Prostate gland (tissue), 2 donors: ENCODE data around the gene RPL21. TPM values are rescaled to one million over a fixed set of nuclear protein-coding genes. Genes with fewer than 3 reads are reported as not detected.

Experiments used
- DNase-seq: peaks from one replicate; pipeline ENCODE4 v3.0.0-alpha.2; 2019; ENCODE audit warnings: low spot score
- H3K27ac ChIP-seq, 2 donors: fragments of 200-600 bp; sonication (generic); 2 replicates each; pipeline ENCODE4 v1.5.1; 2017 to 2019
- H3K27me3 ChIP-seq: fragments of 200-600 bp; sonication (generic); replicated peaks from 2 replicates; pipeline ENCODE4 v1.5.1; 2019; ENCODE audit not compliant: insufficient read depth
- H3K36me3 ChIP-seq, 2 donors: fragments of 200-600 bp; sonication (generic); 1 replicate in 1 of 2; 2 replicates in 1 of 2; pipeline versions ENCODE4 v1.5.1 to v1.8.1; 2017 to 2019
- H3K4me1 ChIP-seq: fragments of 200-600 bp; sonication (generic); replicated peaks from 2 replicates; pipeline ENCODE4 v1.5.1; 2019
- H3K4me3 ChIP-seq, 2 donors: fragments of 200-600 bp; sonication (generic); 2 replicates each; pipeline ENCODE4 v1.5.1; 2017 to 2019
- H3K9me3 ChIP-seq: fragments of 200-600 bp; sonication (generic); 2 replicates; pipeline ENCODE4 v1.5.1; 2017
- CTCF ChIP-seq, 4 experiments: fragments of 200-600 bp in 2 of 4; fragments of 450-650 bp in 2 of 4; sonication (generic) in 2 of 4; IDR thresholded peaks; 1 replicate in 3 of 4; 2 replicates in 1 of 4; pipeline ENCODE4 v1.5.1; 2016 to 2019; ENCODE audit warnings: antibody characterized with exemption in 4 of 4, mild to moderate bottlenecking in 2 of 4, moderate library complexity in 2 of 4
- POLR2A ChIP-seq: fragments of 450-650 bp; IDR thresholded peaks from one replicate; pipeline ENCODE4 v1.6.1; 2016; ENCODE audit warnings: antibody characterized with exemption, mild to moderate bottlenecking
- POLR2AphosphoS5 ChIP-seq: sonication (generic); formaldehyde crosslinking; IDR thresholded peaks from one replicate; pipeline ENCODE4 v1.6.1; 2017; ENCODE audit warnings: antibody characterized with exemption
- WGBS: methylation state at CpG from one replicate; pipeline ENCODE4 v1.1.5; 2018; 5-methylcytosine and 5-hydroxymethylcytosine counted together
- intact Hi-C: fragments of 100-400 bp; cut with DNase I; formaldehyde crosslinking; loops from one replicate; pipeline ENCODE4 v1.14.2; 2022
- total RNA-seq, 2 donors: library from RNA; depleted of rRNA; stranded (reverse); fragments of >200 nt; gene quantifications; one replicate each; pipeline ENCODE4 v1.1.0, GENCODE V29; 2016

Gene RPL21
- total RNA-seq, result 1,000 to 10,000 TPM in 1 of 2 donors, 100 to 1,000 TPM in 1; 338 to 1,109 TPM

GRCh38 chr13:27251166-27252091, at the start of gene RPL21:
Gene RPL21 (plus strand): TSS chr13:27251558. CDS start chr13:27253777, 2,219 bp downstream.
- H3K27ac ChIP-seq, result peak within 1 kb of the TSS; percentile 93 to 96
- WGBS, result under 1% methylated on average over 69 of the region's 69 CpGs
- no peaks in the 10 kb centered on the region for H3K36me3 ChIP-seq
- H3K9me3 ChIP-seq, result no peaks in the 10 kb centered on the region
- intact Hi-C loops, result loop anchor here (2.0 to 10.0 kb wide), 3 partner anchors 19 to 173 kb away; partner anchors contain the start of genes GTF3A, RASL11A and USP12
- peak within 1 kb of the TSS; percentile 79 to 82 for H3K4me3 ChIP-seq
- TF ChIP-seq POLR2AphosphoS5 (peak; percentile 94), POLR2A (peak; percentile 57), CTCF (IDR thresholded peaks at IDR 0.05) (peak in 1 of 4 experiments; percentile 15)
- peak; percentile 93 for DNase-seq
- H3K27me3 ChIP-seq, result no peaks in the 10 kb centered on the region
- H3K4me1 ChIP-seq, result peaks cover 3% of the 10 kb centered on the region

- Histone ChIP-seq H3K27me3 (no peaks in the 10 kb centered on the region), H3K36me3 (no peaks in the 10 kb centered on the region), H3K4me1 (no peaks in the 10 kb centered on the region), H3K9me3 (no peaks in the 10 kb centered on the region), H3K4me3 (no peak overlapping the region), H3K27ac (no peak overlapping the region)
- intact Hi-C loops, result no loop called here
- DNase-seq, result no peak
- TF ChIP-seq CTCF (IDR thresholded peaks at IDR 0.05), result no peak
- 100% methylated on average over 1 of the region's 1 CpG for WGBS
Measured at GRCh38 chr13:27201661-27202060, 49.7 kb upstream of the RPL21 start.

GRCh38 chr13:27203186-27203585, 48.2 kb upstream of the RPL21 start:
- Histone ChIP-seq H3K36me3 (no peaks in the 10 kb centered on the region), H3K4me3 (no peak overlapping the region), H3K9me3 (no peaks in the 10 kb centered on the region), H3K27ac (no peak overlapping the region), H3K4me1 (no peaks in the 10 kb centered on the region), H3K27me3 (no peaks in the 10 kb centered on the region)
- TF ChIP-seq POLR2AphosphoS5 (no peak), CTCF (IDR thresholded peaks at IDR 0.05) (no peak), POLR2A (no peak)
- intact Hi-C loops, result no loop called here
- 90% methylated on average over 4 of the region's 4 CpGs for WGBS
- DNase-seq, result no peak

GRCh38 chr13:27203854-27204253, 47.5 kb upstream of the RPL21 start:
- Histone ChIP-seq H3K27me3 (no peaks in the 10 kb centered on the region), H3K36me3 (no peaks in the 10 kb centered on the region), H3K4me3 (no peak overlapping the region), H3K27ac (no peak overlapping the region), H3K4me1 (no peaks in the 10 kb centered on the region), H3K9me3 (no peaks in the 10 kb centered on the region)
- WGBS, result 68% methylated on average over 3 of the region's 3 CpGs
- DNase-seq, result no peak
- intact Hi-C loops, result no loop called here
- TF ChIP-seq POLR2A (no peak), CTCF (IDR thresholded peaks at IDR 0.05) (peak in 2 of 4 experiments; percentile 6 to 18)

- H3K9me3 ChIP-seq, result no peaks in the 10 kb centered on the region
- no peak overlapping the region for H3K27ac ChIP-seq
- no peak for DNase-seq
- H3K4me3 ChIP-seq, result no peak overlapping the region
- H3K4me1 ChIP-seq, result no peaks in the 10 kb centered on the region
- intact Hi-C loops, result no loop called here
- H3K27me3 ChIP-seq, result no peaks in the 10 kb centered on the region
- WGBS, result 95% methylated on average over 1 of the region's 1 CpG
- H3K36me3 ChIP-seq, result no peaks in the 10 kb centered on the region
- no peak for TF ChIP-seq POLR2AphosphoS5
- no peak for TF ChIP-seq POLR2A
- no peak for TF ChIP-seq CTCF (IDR thresholded peaks at IDR 0.05)
Measured at GRCh38 chr13:27208514-27208913, 42.8 kb upstream of the RPL21 start.
